Muscle of back (tissue), 11 donors: ENCODE data around the gene PCDHB10. TPM values are rescaled to one million over a fixed set of nuclear protein-coding genes. Genes with fewer than 3 reads are reported as not detected.
"Not testable (repeated sequence)": the region's sequence is repeated elsewhere in the genome, so short reads cannot be mapped to it uniquely, and the experiment has no call there.

Experiments used
- DNase-seq, 3 donors: peaks; one replicate each; pipeline versions ENCODE4 v3.0.0 to v3.0.0-alpha.2; 2013
- polyA plus RNA-seq, 10 donors: library from polyadenylated mRNA; unstranded; fragments of 120-200 nt; gene quantifications; one replicate each; pipeline ENCODE4 v1.2.1, GENCODE V29; 2013; ENCODE audit not compliant: insufficient read length in 10 of 10

Gene PCDHB10
- polyA plus RNA-seq, 10 donors, result 3.6 to 6.4 (median 4.9) TPM

DNA sequence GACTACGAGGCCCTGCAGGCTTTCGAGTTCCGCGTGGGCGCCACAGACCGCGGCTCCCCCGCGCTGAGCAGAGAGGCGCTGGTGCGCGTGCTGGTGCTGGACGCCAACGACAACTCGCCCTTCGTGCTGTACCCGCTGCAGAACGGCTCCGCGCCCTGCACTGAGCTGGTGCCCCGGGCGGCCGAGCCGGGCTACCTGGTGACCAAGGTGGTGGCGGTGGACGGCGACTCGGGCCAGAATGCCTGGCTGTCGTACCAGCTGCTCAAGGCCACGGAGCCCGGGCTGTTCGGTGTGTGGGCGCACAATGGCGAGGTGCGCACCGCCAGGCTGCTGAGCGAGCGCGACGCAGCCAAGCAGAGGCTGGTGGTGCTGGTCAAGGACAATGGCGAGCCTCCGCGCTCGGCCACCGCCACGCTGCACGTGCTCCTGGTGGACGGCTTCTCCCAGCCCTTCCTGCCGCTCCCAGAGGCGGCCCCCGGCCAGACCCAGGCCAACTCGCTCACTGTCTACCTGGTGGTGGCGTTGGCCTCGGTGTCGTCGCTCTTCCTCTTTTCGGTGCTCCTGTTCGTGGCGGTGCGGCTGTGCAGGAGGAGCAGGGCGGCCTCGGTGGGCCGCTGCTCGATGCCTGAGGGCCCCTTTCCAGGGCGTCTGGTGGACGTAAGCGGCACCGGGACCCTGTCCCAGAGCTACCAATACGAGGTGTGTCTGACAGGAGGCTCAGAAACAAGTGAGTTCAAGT is 7.9 kb upstream of the PCDHB10 start:
- DNase-seq, result not testable (repeated sequence)

DNA sequence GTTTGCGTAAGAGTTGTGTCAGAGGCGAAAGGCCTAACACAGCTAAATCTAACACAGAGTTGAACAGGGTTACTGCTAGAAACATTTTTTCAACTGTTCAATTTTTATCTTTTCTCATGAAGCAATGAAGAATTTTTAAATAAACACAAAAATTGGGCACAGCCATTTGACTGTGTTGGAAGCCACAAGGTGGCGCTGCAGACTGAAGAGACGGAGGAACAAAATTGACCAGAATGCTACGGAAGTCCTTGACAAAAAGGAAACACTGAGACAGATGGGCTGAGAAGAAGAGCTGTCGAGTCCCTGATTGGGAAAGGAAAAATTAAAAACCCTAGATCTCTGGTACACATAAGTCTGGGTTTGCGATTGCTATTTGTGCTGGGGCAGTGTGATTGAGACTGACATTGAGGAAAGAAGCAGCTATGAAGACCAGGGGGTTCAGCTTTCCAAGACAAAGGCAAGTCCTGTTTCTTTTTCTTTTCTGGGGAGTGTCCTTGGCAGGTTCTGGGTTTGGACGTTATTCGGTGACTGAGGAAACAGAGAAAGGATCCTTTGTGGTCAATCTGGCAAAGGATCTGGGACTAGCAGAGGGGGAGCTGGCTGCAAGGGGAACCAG is 5.1 kb upstream of the PCDHB10 start, which contains the start of gene PCDHB9:
PCDHB9 (plus strand) TSS at position 265 of the 616 bp plus-strand sequence; CDS start at position 423, 158 bp downstream.
- DNase-seq, result peak in 1 of 3 donors; percentile 13

DNA sequence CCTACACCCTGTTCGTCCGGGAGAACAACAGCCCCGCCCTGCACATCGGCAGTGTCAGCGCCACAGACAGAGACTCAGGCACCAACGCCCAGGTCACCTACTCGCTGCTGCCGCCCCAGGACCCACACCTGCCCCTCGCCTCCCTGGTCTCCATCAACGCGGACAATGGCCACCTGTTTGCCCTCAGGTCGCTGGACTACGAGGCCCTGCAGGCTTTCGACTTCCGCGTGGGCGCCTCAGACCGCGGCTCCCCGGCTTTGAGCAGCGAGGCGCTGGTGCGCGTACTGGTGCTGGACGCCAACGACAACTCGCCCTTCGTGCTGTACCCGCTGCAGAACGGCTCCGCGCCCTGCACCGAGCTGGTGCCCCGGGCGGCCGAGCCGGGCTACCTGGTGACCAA is 3.5 kb upstream of the PCDHB10 start:
- DNase-seq, result not testable (repeated sequence)

- not testable (repeated sequence) for DNase-seq
Measured at GRCh38 chr5:141189131-141189530, 3.0 kb upstream of the PCDHB10 start.

DNA sequence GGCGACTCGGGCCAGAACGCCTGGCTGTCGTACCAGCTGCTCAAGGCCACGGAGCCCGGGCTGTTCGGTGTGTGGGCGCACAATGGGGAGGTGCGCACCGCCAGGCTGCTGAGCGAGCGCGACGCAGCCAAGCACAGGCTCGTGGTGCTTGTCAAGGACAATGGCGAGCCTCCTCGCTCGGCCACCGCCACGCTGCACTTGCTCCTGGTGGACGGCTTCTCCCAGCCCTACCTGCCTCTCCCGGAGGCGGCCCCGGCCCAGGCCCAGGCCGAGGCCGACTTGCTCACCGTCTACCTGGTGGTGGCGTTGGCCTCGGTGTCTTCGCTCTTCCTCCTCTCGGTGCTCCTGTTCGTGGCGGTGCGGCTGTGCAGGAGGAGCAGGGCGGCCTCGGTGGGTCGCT is 2.2 kb downstream of the PCDHB10 start:
- DNase-seq, result not testable (repeated sequence)

DNA sequence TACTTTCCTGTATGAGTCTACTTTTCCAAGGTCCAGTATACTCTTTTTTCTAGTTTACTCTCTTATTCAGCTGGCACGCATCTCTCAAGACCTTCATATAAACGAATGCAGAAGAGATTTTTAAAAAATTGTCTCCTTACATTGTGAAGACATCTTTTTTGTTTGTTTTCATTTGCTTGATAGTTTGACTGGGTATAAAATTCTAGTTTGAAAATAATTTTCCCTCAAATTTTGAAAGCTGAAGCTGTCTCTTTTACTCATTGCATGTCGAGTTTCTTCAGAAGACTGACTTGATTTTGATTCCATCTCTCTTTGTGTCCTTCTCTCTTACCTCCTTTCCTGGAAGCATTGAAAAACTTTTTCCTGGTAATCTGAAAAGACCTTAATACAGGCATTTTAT is 4.2 kb downstream of the PCDHB10 start:
- DNase-seq, result no peak

DNA sequence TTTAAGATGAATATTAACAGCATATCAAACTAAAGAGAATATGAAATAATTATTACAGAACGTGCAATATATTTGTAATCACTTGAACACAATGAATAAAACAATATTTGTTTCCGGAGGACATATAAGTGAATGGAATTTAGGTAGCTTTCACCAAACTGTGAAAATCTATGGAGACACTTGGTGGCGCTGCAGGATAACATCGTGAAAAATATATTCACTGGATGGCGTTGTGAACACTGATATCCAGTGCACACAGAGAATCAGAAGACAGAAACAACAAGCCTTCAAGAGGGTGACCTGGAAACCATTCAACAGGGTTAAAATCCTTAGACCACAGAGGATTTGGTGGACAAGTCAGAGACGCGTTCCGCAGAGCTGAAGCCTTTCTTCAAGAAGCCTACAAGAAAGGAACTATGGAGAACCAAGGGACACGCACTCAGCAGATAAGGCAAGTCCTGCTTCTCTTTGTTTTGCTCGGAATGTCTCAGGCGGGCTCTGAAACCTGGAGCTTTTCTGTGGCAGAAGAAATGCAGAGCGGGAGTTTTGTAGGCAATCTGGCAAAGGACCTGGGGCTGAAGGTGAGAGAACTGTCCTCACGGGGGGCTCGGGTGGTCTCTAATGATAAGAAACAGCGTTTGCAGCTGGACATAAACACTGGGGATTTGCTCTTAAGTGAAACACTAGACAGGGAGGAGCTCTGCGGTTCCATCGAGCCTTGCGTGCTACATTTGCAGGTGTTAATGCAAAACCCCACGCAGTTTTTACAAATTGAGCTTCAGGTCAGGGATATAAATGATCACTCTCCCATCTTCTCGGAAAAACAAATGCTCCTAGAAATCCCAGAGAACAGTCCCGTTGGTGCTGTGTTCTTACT is 7.4 kb downstream of the PCDHB10 start, which contains the start of gene PCDHB11:
PCDHB11 (plus strand) TSS at position 269 of the 877 bp plus-strand sequence; CDS start at position 417, 148 bp downstream.
- peak in 1 of 3 donors; percentile 7 for DNase-seq

GRCh38 chr5:141201126-141201525 is 9.0 kb downstream of the PCDHB10 start:
- not testable (repeated sequence) for DNase-seq

- not testable (repeated sequence) for DNase-seq
Measured at GRCh38 chr5:141201646-141202045, 9.5 kb downstream of the PCDHB10 start.

DNA sequence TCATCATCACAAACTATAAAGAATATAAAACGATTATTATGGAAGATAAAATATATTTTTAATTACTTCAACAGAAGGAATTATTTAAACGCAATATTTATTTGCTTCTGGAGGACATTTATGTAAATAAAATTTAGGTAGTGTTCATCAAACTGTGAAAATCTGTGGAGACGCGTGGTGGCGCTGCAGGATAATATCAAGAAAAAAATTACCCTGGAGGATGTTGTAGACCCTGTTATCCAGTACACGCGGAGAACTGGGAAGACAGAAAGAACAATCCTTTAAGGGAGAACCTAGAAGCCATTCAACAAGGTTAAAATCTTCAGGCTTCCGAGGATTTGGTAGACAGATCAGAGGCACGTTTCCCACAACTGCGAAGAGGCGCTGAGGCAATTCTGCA is 16.3 kb downstream of the PCDHB10 start, which contains the start of gene PCDHB12:
PCDHB12 (plus strand) TSS at position 242 of the 400 bp plus-strand sequence. CDS start 189 bp downstream, outside the sequence.
- DNase-seq, result peak in 1 of 3 donors; percentile 15

- not testable (repeated sequence) for DNase-seq
Measured at GRCh38 chr5:141210281-141210680, 18.1 kb downstream of the PCDHB10 start.

GRCh38 chr5:141210849-141211248 is 18.7 kb downstream of the PCDHB10 start:
- not testable (repeated sequence) for DNase-seq

DNA sequence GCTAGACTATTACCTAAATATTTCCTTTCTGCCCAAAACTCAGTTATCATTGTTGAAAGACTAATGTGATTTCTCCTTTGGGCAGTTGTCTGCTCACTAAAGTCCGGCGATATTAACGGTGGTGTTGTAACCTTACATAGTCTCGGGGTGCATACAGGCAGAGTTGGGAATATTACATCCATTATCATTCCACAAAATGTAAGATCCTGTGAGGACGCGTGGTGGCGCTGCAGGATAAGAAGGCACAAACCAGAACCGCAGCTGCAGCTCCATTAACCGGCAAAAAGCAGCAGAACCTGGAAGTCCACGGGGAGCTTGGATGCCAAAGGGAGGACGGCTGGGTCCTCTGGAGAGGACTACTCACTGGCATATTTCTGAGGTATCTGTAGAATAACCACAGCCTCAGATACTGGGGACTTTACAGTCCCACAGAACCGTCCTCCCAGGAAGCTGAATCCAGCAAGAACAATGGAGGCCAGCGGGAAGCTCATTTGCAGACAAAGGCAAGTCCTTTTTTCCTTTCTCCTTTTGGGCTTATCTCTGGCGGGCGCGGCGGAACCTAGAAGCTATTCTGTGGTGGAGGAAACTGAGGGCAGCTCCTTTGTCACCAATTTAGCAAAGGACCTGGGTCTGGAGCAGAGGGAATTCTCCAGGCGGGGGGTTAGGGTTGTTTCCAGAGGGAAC is 21.6 kb downstream of the PCDHB10 start, which contains the start of gene PCDHB13:
PCDHB13 (plus strand) TSS at position 264 of the 684 bp plus-strand sequence; CDS start at position 469, 205 bp downstream.
- peak in 2 of 3 donors; percentile 4 to 32 for DNase-seq

GRCh38 chr5:141214583-141214982 is 22.4 kb downstream of the PCDHB10 start:
- DNase-seq, result not testable (repeated sequence)

- DNase-seq, result not testable (repeated sequence)
Measured at GRCh38 chr5:141215504-141215903, 23.4 kb downstream of the PCDHB10 start.

DNA sequence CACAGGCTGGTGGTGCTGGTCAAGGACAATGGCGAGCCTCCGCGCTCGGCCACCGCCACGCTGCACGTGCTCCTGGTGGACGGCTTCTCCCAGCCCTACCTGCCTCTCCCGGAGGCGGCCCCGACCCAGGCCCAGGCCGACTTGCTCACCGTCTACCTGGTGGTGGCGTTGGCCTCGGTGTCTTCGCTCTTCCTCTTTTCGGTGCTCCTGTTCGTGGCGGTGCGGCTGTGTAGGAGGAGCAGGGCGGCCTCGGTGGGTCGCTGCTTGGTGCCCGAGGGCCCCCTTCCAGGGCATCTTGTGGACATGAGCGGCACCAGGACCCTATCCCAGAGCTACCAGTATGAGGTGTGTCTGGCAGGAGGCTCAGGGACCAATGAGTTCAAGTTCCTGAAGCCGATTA is 23.9 kb downstream of the PCDHB10 start:
- DNase-seq, result not testable (repeated sequence)

DNA sequence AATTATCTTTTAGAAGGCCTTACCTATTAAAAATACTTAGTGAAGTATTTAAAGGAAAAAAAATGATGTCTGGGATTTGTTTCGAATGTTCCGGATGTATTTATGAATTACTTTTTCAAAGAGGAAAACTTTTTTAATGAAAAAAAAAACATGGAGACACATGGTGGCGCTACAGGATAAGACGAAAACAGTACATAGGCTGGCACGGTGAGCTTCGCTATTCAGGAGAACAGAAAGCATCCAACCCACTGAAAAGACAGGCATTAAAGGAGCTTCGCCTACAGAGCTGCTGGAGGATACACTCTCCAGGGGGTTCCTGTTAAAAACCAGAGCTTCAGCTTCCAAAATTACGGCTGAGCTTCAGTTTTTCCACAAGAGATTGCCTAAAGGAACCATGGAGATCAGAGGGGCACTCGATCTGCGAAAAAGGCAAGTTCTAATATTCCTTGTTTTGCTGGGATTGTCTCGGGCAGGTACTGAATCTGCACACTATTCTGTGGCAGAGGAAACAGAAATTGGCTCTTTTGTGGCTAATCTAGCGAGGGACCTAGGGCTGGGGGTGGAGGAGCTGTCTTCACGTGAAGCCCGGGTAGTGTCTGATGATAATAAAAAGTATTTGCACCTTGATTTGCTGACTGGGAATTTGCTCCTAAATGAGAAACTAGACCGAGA is 31.1 kb downstream of the PCDHB10 start, which contains the start of gene PCDHB14:
PCDHB14 (plus strand) TSS at position 232 of the 672 bp plus-strand sequence; CDS start at position 395, 163 bp downstream.
- DNase-seq, result peak in 2 of 3 donors; percentile 4 to 34

DNA sequence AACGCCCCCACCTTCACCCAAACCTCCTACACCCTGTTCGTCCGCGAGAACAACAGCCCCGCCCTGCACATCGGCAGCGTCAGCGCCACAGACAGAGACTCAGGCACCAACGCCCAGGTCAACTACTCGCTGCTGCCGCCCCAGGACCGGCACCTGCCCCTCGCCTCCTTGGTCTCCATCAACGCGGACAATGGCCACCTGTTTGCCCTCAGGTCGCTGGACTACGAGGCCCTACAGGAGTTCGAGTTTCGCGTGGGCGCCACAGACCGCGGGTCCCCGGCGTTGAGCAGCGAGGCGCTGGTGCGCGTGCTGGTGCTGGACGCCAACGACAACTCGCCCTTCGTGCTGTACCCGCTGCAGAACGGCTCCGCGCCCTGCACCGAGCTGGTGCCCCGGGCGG is 32.7 kb downstream of the PCDHB10 start:
- not testable (repeated sequence) for DNase-seq

- DNase-seq, result not testable (repeated sequence)
Measured at GRCh38 chr5:141225421-141225820, 33.3 kb downstream of the PCDHB10 start.

DNA sequence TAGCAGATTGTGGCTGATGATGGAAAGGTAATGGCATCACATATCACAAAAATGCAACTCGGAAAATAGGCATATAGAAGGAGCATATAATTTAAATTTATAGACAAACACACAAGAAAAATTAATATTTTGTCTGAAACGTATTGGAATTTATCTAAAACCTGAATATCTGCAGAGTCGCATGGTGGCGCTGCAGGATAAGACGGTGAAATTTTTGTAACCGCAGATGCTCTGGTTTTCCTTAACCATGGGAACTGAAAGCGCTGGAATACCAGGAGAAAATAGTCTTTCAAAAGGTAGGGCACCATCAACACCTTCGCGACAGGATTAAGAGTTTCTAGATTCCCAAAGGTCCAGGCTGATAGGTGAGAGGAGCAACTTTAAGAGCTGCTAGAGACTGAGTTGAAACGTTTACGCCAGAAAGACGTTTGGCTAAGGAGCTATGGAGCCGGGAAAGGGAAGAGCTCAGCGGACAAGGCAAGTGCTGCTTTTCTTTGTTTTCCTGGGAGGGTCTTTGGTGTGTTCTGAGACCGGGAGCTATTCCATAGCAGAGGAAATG is 42.0 kb downstream of the PCDHB10 start:
- peak; percentile 7 to 30 (median 28) for DNase-seq
